ENCODE results near the gene NDUFA13.

The NDUFA13 gene

DNA sequence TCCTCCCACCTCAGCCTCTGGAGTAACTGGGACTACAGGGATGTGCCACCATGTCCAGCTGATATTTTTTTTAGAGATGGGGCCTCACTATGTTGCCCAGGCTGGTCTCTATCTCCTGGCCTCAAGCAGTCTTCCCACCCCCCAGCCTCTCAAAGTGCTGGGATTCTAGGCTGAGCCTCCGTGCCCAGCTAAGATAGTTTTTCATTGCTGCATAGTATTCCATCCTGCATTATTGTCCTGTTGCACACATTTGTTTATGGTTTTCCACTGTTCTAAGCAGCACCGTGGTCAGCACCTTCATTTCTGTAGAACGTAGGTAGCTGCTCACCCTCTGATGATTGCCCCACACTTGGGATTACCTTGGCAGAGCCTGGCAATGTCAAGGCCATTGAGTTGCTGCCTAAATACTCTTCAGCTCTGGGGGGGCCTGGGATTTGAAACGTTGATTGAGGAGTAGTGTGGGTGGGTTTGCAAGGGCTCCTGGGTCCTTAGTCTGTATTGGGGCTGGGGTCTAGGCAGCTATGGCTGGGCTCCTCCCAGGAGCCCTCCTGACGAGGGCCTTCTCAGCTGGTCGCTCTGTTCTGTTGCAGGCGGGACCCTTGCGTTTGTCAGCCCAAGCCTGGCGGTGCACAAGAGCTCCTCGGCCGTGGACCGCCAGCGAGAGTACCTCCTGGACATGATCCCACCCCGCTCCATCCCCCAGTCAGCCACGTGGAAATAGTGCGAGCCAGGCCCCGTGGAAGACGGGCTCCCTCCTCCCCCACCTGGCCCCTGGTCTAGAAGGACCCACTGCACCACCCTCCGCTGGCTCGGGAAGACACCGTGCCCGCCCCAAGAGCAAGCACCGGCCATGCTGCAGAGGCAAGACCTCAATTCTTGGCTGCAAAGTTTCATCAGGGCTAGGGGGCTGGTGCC, 11.0 kb upstream of the NDUFA13 start:
- no peak for TF ChIP-seq CTCF (IDR thresholded peaks at IDR 0.05; ENCODE audit: low read length, missing control alignments)
- no peak for DNase-seq (ENCODE audit: low read depth)
- H3K4me3 ChIP-seq (replicated peaks; ENCODE audit: low read depth, low read length) = no peak overlapping the region

DNA sequence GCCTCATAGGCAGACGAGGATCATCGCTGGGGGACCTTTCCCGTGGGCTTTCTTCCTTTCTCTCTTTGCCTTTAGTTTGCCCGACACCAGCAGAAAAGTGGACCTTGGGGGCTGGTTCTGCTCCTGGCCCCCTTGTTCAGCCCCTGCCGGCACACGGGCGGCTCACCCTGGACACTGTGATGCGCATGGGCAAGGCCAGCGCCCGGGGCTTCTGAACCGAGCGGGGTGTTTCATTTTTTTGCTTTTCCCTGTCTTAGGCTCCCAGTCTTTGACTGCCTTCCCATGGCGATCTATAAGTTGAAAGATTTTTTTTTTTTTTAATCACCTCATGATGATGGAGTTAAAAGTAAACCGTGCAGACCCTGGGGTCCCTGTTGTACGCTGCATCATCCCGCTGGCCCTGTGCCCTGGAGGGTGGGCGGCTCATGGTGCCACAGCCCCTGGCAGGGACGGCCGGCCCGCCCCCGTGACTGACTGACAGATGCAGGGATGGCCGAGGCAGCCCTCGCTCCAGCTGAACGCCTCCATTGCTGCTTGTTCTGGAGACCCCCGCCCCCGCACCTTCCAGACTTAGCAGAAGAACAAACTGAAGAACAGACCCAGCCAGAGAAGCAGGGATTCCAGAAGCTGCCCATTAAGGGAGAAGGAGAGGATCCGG, 10.2 kb upstream of the NDUFA13 start:
- no peak for DNase-seq (ENCODE audit: low read depth)
- H3K4me3 ChIP-seq (replicated peaks; ENCODE audit: low read depth, low read length) = no peak overlapping the region
- TF ChIP-seq CTCF (IDR thresholded peaks at IDR 0.05; ENCODE audit: low read length, missing control alignments) = no peak

DNA sequence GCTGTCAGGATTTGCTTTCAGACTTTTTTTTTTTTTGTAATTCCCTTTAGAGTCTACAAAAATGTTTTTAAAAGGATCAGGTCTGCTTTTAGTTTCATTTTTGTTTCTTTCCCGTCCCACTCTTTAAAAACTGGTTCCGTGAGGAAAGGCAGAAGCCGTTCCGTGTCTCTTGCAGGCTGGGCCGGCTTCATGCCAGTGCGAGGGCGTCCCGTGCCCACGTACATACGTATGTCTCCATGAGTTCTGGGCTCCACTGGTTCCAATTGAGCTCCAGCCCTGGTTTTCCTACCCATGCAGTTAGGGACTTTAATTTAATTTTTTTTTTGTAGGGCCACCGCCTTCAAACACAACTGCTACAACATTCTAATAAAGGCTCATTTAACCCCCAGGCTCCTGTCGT, 9.4 kb upstream of the NDUFA13 start:
- DNase-seq (ENCODE audit: low read depth) = no peak
- H3K4me3 ChIP-seq (replicated peaks; ENCODE audit: low read depth, low read length) = no peak overlapping the region
- no peak for TF ChIP-seq CTCF (IDR thresholded peaks at IDR 0.05; ENCODE audit: low read length, missing control alignments)

DNA sequence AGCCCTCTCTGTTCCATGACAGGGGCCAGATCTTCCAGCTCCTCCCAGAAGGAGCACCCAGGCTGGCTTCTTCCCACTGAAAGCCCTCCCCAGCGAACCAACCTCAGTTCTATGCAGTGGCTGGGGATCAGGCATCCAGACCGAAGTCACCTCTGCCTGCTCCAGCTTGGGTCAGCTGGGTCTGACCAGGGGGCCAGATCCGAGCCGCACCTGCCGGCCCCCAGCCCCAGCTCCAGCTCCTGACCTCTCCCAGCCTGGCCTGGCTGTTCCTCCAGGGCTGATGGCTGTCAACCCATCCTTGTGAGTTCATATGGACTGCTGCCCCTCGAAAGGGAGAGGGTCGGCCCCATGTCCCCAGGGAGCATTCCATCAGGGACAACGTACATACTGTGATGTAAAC, 8.7 kb upstream of the NDUFA13 start:
- H3K4me3 ChIP-seq (replicated peaks; ENCODE audit: low read depth, low read length) = no peak overlapping the region
- TF ChIP-seq CTCF (IDR thresholded peaks at IDR 0.05; ENCODE audit: low read length, missing control alignments) = no peak
- DNase-seq (ENCODE audit: low read depth) = no peak

- no peak for DNase-seq (ENCODE audit: low read depth)
- no peak for TF ChIP-seq CTCF (IDR thresholded peaks at IDR 0.05; ENCODE audit: low read length, missing control alignments)
- no peak overlapping the region for H3K4me3 ChIP-seq (replicated peaks; ENCODE audit: low read depth, low read length)
Measured at GRCh38 chr19:19508217-19508616, 7.8 kb upstream of the NDUFA13 start.

- DNase-seq (ENCODE audit: low read depth) = no peak
- no peak overlapping the region for H3K4me3 ChIP-seq (replicated peaks; ENCODE audit: low read depth, low read length)
- TF ChIP-seq CTCF (IDR thresholded peaks at IDR 0.05; ENCODE audit: low read length, missing control alignments) = no peak
Measured at GRCh38 chr19:19510432-19510831, 5.6 kb upstream of the NDUFA13 start.
